Endodermal cell (in vitro differentiated cells): ENCODE measurements around the gene KIF16B. TPM values are rescaled to one million over a fixed set of nuclear protein-coding genes. Genes with fewer than 3 reads are reported as not detected.

Experiments
- DNase-seq: peaks from one replicate; pipeline ENCODE4 v3.0.0-alpha.2; 2017
- H3K27ac ChIP-seq: 2 replicates; pipeline ENCODE4 v1.5.1; 2013; ENCODE audit warnings: mild to moderate bottlenecking, low read depth, low read length, moderate library complexity
- H3K27me3 ChIP-seq: 2 replicates; pipeline ENCODE4 v1.6.1; 2013; ENCODE audit warnings: mild to moderate bottlenecking, low read length, moderate library complexity; ENCODE audit not compliant: insufficient read depth, control insufficient read depth, poor library complexity, severe bottlenecking
- H3K36me3 ChIP-seq: 2 replicates; pipeline ENCODE4 v1.7.0; 2013; ENCODE audit warnings: mild to moderate bottlenecking, low read length, moderate library complexity; ENCODE audit not compliant: control insufficient read depth, insufficient read depth
- H3K4me1 ChIP-seq: one replicate; pipeline ENCODE4 v1.7.0; 2013; ENCODE audit warnings: low read length; ENCODE audit not compliant: control insufficient read depth, insufficient read depth
- H3K4me3 ChIP-seq: 2 replicates; pipeline ENCODE4 v1.5.1; 2013; ENCODE audit warnings: mild to moderate bottlenecking, low read length, moderate library complexity
- H3K9ac ChIP-seq: 2 replicates; pipeline ENCODE4 v1.6.1; 2013; ENCODE audit warnings: mild to moderate bottlenecking, low read length, moderate library complexity; ENCODE audit not compliant: poor library complexity, severe bottlenecking; ENCODE audit errors: extremely low read depth
- H3K9me3 ChIP-seq: 2 replicates; pipeline ENCODE4 v1.6.1; 2013; ENCODE audit warnings: mild to moderate bottlenecking, low read length, moderate library complexity; ENCODE audit not compliant: control insufficient read depth
- H3K27ac Mint-ChIP-seq: 2 replicates; pipeline ENCODE4 v1.8.0; 2020; ENCODE audit warnings: mixed read lengths
- H3K27me3 Mint-ChIP-seq: 2 replicates; pipeline ENCODE4 v1.8.0; 2021; ENCODE audit warnings: mild to moderate bottlenecking, mixed read lengths; ENCODE audit not compliant: insufficient read depth
- H3K36me3 Mint-ChIP-seq: 2 replicates; pipeline ENCODE4 v1.8.0; 2020; ENCODE audit warnings: low read depth, mixed read lengths
- H3K4me1 Mint-ChIP-seq: 2 replicates; pipeline ENCODE4 v1.8.0; 2020; ENCODE audit warnings: mixed read lengths
- H3K4me3 Mint-ChIP-seq: 2 replicates; pipeline ENCODE4 v1.8.0; 2020; ENCODE audit warnings: mild to moderate bottlenecking, moderate library complexity, mixed read lengths
- H3K9me3 Mint-ChIP-seq: 2 replicates; pipeline ENCODE4 v1.8.0; 2020; ENCODE audit warnings: mild to moderate bottlenecking, mixed read lengths
- WGBS, 2 experiments: methylation state at CpG; one replicate each; pipeline versions ENCODE4 v1.1.5 to v1.1.7; 2013; ENCODE audit warnings: missing lambda C conversion rate in 2 of 2, mixed read lengths in 1 of 2; ENCODE audit not compliant: insufficient coverage in 1 of 2, insufficient read length in 1 of 2; 5-methylcytosine and 5-hydroxymethylcytosine counted together
- total RNA-seq, 2 donors: library from RNA; stranded (reverse); fragmentation: NEBNext Ultra II Directional in 1 of 2; extraction: Animal tissue kit (Norgen Biotek cat#: 25700) in 1 of 2; gene quantifications; 2 replicates in 1 of 2; 3 replicates in 1 of 2; pipeline ENCODE4 v1.2.1, GENCODE V29; 2021
- TF ChIP-seq, protein P1 (sequence below): fragments of 200-600 bp; sonication (generic); conservative IDR thresholded peaks from 2 replicates; pipeline ENCODE4 v1.5.0; 2021; ENCODE audit warnings: antibody characterized with exemption, mild to moderate bottlenecking

The KIF16B gene
- total RNA-seq, 2 donors from 2014 or later = 17.3 to 18.8 TPM

DNA sequence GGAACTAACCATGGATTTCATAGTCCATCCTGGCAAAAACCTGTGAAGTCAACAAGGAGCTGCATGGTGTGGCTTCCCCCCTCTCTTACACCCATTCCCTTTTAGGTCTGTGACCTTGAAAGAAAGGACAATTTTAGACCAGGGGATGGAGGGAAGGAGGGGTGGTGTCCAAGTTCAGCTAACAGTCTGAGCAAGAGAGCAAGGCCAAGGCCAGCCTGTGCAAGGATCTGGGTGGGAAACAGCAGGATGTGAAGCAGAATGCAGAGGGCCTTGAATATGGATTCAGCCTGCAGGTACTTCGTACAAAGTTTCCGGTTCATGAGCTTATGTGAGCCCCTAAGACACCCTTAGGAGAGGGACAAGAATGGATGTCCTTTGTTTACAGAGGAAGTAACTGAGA lies 293.0 kb downstream of the KIF16B start:
- no peak overlapping the region for H3K4me3 Mint-ChIP-seq
- no peaks in the 10 kb centered on the region for H3K36me3 ChIP-seq
- no peak overlapping the region for H3K27ac ChIP-seq
- no peak overlapping the region for H3K27ac Mint-ChIP-seq
- peaks cover 5% of the 10 kb centered on the region for H3K9me3 Mint-ChIP-seq
- H3K9ac ChIP-seq = no peak overlapping the region
- DNase-seq = no peak
- TF ChIP-seq, protein P1, sequence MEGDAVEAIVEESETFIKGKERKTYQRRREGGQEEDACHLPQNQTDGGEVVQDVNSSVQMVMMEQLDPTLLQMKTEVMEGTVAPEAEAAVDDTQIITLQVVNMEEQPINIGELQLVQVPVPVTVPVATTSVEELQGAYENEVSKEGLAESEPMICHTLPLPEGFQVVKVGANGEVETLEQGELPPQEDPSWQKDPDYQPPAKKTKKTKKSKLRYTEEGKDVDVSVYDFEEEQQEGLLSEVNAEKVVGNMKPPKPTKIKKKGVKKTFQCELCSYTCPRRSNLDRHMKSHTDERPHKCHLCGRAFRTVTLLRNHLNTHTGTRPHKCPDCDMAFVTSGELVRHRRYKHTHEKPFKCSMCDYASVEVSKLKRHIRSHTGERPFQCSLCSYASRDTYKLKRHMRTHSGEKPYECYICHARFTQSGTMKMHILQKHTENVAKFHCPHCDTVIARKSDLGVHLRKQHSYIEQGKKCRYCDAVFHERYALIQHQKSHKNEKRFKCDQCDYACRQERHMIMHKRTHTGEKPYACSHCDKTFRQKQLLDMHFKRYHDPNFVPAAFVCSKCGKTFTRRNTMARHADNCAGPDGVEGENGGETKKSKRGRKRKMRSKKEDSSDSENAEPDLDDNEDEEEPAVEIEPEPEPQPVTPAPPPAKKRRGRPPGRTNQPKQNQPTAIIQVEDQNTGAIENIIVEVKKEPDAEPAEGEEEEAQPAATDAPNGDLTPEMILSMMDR = no peak
- peaks cover 21% of the 10 kb centered on the region for H3K4me1 ChIP-seq
- WGBS, 2 experiments = 93 to 95% methylated on average over 2 of the region's 2 CpGs
- no peaks in the 10 kb centered on the region for H3K9me3 ChIP-seq
- H3K36me3 Mint-ChIP-seq = peaks cover 10% of the 10 kb centered on the region
- H3K27me3 Mint-ChIP-seq = no peaks in the 10 kb centered on the region
- no peaks in the 10 kb centered on the region for H3K27me3 ChIP-seq
- peaks cover 31% of the 10 kb centered on the region for H3K4me1 Mint-ChIP-seq
- no peak overlapping the region for H3K4me3 ChIP-seq

DNA sequence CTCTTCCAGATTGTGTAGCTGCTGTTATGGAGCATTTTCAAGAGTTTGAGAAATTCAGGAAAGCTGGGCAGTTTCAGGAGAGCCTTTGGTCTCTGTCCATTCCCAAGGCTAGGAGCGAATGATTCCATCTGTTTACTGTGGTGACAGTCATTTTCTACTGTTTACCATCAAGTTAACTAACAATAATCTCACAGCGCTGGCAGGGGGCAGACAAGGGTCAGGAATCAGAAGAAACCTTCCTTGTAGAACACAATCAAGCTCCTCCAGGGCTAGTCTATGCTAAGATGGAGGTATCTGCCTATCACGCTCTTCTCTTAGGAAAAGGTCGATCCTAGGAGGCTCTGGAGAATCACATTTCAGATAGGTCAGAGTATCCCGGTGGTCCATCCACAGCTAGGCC lies 293.9 kb downstream of the KIF16B start:
- Mint-ChIP-seq H3K4me3 (no peak overlapping the region), H3K9me3 (peaks cover 5% of the 10 kb centered on the region), H3K27me3 (no peaks in the 10 kb centered on the region), H3K4me1 (peaks cover 29% of the 10 kb centered on the region), H3K36me3 (peaks cover 10% of the 10 kb centered on the region), H3K27ac (peak overlapping the region; percentile 35)
- WGBS, 2 experiments = 92% methylated on average over 5 of the region's 5 CpGs; no CpG with 5 or more reads in 1 of the 2 experiments
- no peaks in the 10 kb centered on the region for H3K9me3 ChIP-seq
- no peak overlapping the region for H3K9ac ChIP-seq
- peak; percentile 67 for DNase-seq
- no peaks in the 10 kb centered on the region for H3K27me3 ChIP-seq
- H3K4me1 ChIP-seq = peaks cover 19% of the 10 kb centered on the region
- H3K27ac ChIP-seq = no peak overlapping the region
- H3K4me3 ChIP-seq = no peak overlapping the region
- TF ChIP-seq, protein P1 = peak; percentile 70
- no peaks in the 10 kb centered on the region for H3K36me3 ChIP-seq

DNA sequence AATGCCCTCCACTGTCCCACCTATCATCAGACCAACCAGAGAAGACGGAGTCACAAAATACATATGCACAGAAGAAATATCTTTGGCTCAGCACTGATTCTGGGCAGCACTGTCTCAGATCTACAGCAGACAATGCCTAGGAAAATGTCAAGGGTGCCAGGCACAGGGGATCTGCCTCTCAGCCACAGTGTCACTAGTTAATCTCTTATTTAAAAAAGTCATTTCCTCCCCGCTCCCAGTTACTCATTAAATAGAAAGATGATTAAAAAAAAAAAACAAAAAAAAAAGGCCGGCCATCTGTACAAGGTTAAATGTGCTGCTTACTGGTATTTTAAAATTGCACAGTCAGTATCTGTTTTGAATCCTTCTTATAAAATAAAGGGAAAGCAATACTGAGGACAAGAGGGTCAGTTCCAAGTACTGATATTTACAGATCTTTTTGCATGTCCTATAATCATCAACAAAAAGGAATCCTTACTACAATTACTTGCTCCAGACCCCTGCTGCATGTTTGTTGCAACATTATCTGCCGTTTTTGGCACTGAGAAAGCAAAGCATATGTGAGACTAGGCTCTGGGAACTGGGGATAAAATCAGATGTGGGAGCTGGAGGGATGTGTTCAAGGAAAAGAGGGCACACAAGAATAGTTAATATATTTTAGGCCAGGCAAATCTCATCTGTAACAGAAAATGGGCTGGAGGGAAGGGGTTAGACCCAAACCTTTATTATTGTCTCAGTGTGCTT lies 299.3 kb downstream of the KIF16B start:
- no peak for DNase-seq
- H3K9me3 Mint-ChIP-seq = no peaks in the 10 kb centered on the region
- H3K27me3 ChIP-seq = no peaks in the 10 kb centered on the region
- WGBS, 2 experiments = 86 to 91% methylated on average over 2 to 3 of the region's 4 CpGs
- H3K9me3 ChIP-seq = no peaks in the 10 kb centered on the region
- TF ChIP-seq, protein P1 = no peak
- H3K4me1 ChIP-seq = peaks cover 20% of the 10 kb centered on the region
- H3K27me3 Mint-ChIP-seq = no peaks in the 10 kb centered on the region
- H3K9ac ChIP-seq = no peak overlapping the region
- H3K36me3 ChIP-seq = no peaks in the 10 kb centered on the region
- H3K4me3 ChIP-seq = no peak overlapping the region
- no peak overlapping the region for H3K27ac ChIP-seq
- H3K36me3 Mint-ChIP-seq = peaks cover 6% of the 10 kb centered on the region
- H3K4me3 Mint-ChIP-seq = no peak overlapping the region
- no peak overlapping the region for H3K27ac Mint-ChIP-seq
- H3K4me1 Mint-ChIP-seq = peaks cover 54% of the 10 kb centered on the region
